Chondrocyte (in vitro differentiated cells): ENCODE results near the gene PNMA8C. TPM values are rescaled to one million over a fixed set of nuclear protein-coding genes. Genes with fewer than 3 reads are reported as not detected.

Experiments used
- DNase-seq: peaks from one replicate; pipeline ENCODE4 v3.0.0; 2021; ENCODE audit warnings: mixed read lengths, low spot score
- H3K27ac Mint-ChIP-seq: one replicate; pipeline ENCODE4 v1.8.0; 2021; ENCODE audit warnings: mild to moderate bottlenecking, moderate library complexity, mixed read lengths; ENCODE audit not compliant: unreplicated experiment
- H3K27me3 Mint-ChIP-seq: 2 replicates; pipeline ENCODE4 v1.8.0; 2021; ENCODE audit warnings: low read depth, mixed read lengths
- H3K36me3 Mint-ChIP-seq: 2 replicates; pipeline ENCODE4 v1.8.0; 2021; ENCODE audit warnings: low read depth, mixed read lengths
- H3K4me1 Mint-ChIP-seq: 2 replicates; pipeline ENCODE4 v1.8.0; 2021; ENCODE audit warnings: low read depth, mild to moderate bottlenecking, mixed read lengths
- H3K4me3 Mint-ChIP-seq: one replicate; pipeline ENCODE4 v1.8.0; 2021; ENCODE audit warnings: mild to moderate bottlenecking, moderate library complexity, mixed read lengths; ENCODE audit not compliant: unreplicated experiment
- H3K9me3 Mint-ChIP-seq: 2 replicates; pipeline ENCODE4 v1.8.0; 2021; ENCODE audit warnings: low read depth, mixed read lengths
- CTCF ChIP-seq: fragments of 200-600 bp; sonication (generic); IDR thresholded peaks from 2 replicates; pipeline ENCODE4 v1.5.0; 2021; ENCODE audit warnings: antibody characterized with exemption, mild to moderate bottlenecking, moderate library complexity
- total RNA-seq: library from RNA; stranded (reverse); gene quantifications from 3 replicates; pipeline ENCODE4 v1.2.1, GENCODE V29; 2021

Gene PNMA8C
- total RNA-seq, 1 donor from 2014 or later, result 0.20 TPM

GRCh38 chr19:46394402-46394797 lies 34.3 kb downstream of the PNMA8C start:
- peaks cover 8% of the 10 kb centered on the region for H3K36me3 Mint-ChIP-seq
- DNase-seq, result no peak
- no peak for TF ChIP-seq CTCF
- peaks cover 42% of the 10 kb centered on the region for H3K4me1 Mint-ChIP-seq
- no peaks in the 10 kb centered on the region for H3K27me3 Mint-ChIP-seq
- no peak overlapping the region for H3K27ac Mint-ChIP-seq
- no peak overlapping the region for H3K4me3 Mint-ChIP-seq
- peaks cover 4% of the 10 kb centered on the region for H3K9me3 Mint-ChIP-seq

- peak overlapping the region; percentile 96 for H3K27ac Mint-ChIP-seq
- H3K36me3 Mint-ChIP-seq, result peaks cover 14% of the 10 kb centered on the region
- H3K4me1 Mint-ChIP-seq, result peaks cover 42% of the 10 kb centered on the region
- peak; percentile 81 for DNase-seq
- peaks cover 5% of the 10 kb centered on the region for H3K9me3 Mint-ChIP-seq
- H3K4me3 Mint-ChIP-seq, result no peak overlapping the region
- TF ChIP-seq CTCF, result no peak
- H3K27me3 Mint-ChIP-seq, result no peaks in the 10 kb centered on the region
These were observed 35.0 kb downstream of the PNMA8C start for GRCh38 chr19:46393456-46394401.

GRCh38 chr19:46392837-46393236 lies 35.9 kb downstream of the PNMA8C start:
- peak overlapping the region; percentile 96 for H3K27ac Mint-ChIP-seq
- peaks cover 20% of the 10 kb centered on the region for H3K36me3 Mint-ChIP-seq
- H3K4me3 Mint-ChIP-seq, result peak overlapping the region; percentile 11
- TF ChIP-seq CTCF, result no peak
- no peaks in the 10 kb centered on the region for H3K27me3 Mint-ChIP-seq
- DNase-seq, result no peak
- peaks cover 5% of the 10 kb centered on the region for H3K9me3 Mint-ChIP-seq
- peaks cover 42% of the 10 kb centered on the region for H3K4me1 Mint-ChIP-seq

- Mint-ChIP-seq H3K4me3 (peak overlapping the region; percentile 11), H3K9me3 (peaks cover 5% of the 10 kb centered on the region), H3K27ac (peak overlapping the region; percentile 96), H3K4me1 (peaks cover 42% of the 10 kb centered on the region), H3K27me3 (no peaks in the 10 kb centered on the region), H3K36me3 (peaks cover 25% of the 10 kb centered on the region)
- peak; percentile 65 for DNase-seq
- TF ChIP-seq CTCF, result no peak
These were observed 36.4 kb downstream of the PNMA8C start for GRCh38 chr19:46392252-46392801.

GRCh38 chr19:46391296-46392251 lies 37.2 kb downstream of the PNMA8C start:
- DNase-seq, result peak; percentile 90
- Mint-ChIP-seq H3K27me3 (no peaks in the 10 kb centered on the region), H3K36me3 (peaks cover 31% of the 10 kb centered on the region), H3K27ac (peak overlapping the region; percentile 96), H3K9me3 (peaks cover 5% of the 10 kb centered on the region), H3K4me3 (no peak overlapping the region), H3K4me1 (peaks cover 42% of the 10 kb centered on the region)
- no peak for TF ChIP-seq CTCF
